Measurements from ENCODE around the gene EPHA1.

- TF ChIP-seq CTCF (IDR thresholded peaks at IDR 0.05; ENCODE audit: low read depth, low read length, poor library complexity, severe bottlenecking): no peak
- TF ChIP-seq EZH2phosphoT487 (IDR thresholded peaks at IDR 0.05; ENCODE audit: borderline replicate concordance, low read length): no peak
Measured at GRCh38 chr7:143417734-143418383, 9.2 kb upstream of the EPHA1 start.
